Epithelial cell of esophagus (primary cell): Measurements from ENCODE around the gene SLC12A2.

ENCODE experiments used
- DNase-seq: peaks from one replicate; pipeline ENCODE4 v3.0.0; 2010; ENCODE audit warnings: low read depth
- H3K4me3 ChIP-seq: 2 replicates; pipeline ENCODE4 v1.5.1; 2011; ENCODE audit warnings: mild to moderate bottlenecking, low read length, control low read depth
- CTCF ChIP-seq: IDR thresholded peaks from 2 replicates; pipeline ENCODE4 v1.5.1; 2011; ENCODE audit warnings: low read depth, mild to moderate bottlenecking, low read length, control low read depth, inconsistent platforms; ENCODE audit not compliant: insufficient read depth; ENCODE audit errors: missing control alignments

Gene SLC12A2

DNA sequence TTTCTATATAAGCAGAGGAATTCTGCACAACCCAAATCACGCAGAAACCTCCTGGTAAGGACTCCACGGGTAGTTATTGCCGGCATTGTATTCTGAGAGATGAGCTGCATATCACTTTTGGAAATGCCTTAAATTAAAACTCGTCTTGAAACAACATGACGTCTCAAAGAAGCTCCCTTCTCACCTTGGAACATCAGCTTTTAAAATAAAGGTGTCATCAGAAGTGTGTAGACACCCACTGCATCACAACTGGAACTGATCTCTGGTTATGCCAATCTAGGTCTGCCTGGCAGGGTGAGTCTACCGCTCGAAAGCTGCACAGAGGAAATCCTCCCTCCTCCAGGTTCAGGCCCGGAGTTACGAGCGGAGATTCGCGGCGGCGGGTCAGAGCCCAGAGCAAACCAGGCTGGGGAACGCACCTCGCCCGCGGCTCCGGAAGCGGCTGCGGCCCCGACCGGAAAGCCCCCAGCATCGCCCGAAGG is 974 bp upstream of the SLC12A2 start:
- H3K4me3 ChIP-seq = peak overlapping the region; percentile 77
- TF ChIP-seq CTCF = no peak
- DNase-seq = no peak

DNA sequence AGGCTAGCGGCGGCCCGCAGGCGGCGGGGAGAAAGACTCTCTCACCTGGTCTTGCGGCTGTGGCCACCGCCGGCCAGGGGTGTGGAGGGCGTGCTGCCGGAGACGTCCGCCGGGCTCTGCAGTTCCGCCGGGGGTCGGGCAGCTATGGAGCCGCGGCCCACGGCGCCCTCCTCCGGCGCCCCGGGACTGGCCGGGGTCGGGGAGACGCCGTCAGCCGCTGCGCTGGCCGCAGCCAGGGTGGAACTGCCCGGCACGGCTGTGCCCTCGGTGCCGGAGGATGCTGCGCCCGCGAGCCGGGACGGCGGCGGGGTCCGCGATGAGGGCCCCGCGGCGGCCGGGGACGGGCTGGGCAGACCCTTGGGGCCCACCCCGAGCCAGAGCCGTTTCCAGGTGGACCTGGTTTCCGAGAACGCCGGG is 253 bp downstream of the SLC12A2 start:
- TF ChIP-seq CTCF = peak; percentile 1
- DNase-seq = no peak
- H3K4me3 ChIP-seq = peak overlapping the region; percentile 70

- no peak for TF ChIP-seq CTCF
- H3K4me3 ChIP-seq = peak overlapping the region; percentile 70
- peak; percentile 62 for DNase-seq
Measured at GRCh38 chr5:128084228-128085167, 932 bp downstream of the SLC12A2 start.

DNA sequence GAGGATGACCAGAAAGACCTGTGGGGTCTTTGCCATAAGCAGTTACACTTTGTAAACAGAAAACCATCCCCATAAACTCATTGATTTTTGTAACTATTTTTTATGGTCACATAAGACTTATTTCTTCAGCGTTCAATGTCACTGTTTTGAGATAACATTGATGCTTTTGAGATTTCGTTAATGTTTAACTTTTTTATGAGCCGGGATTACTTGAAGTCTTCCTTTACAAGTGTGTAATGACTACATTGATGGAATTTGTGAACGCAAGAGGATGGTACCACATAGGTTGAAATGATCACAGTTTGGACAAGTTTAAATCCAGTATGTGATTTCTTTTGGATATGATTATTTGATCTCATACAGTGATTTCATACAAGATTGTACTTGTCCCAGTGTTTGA is 1.8 kb downstream of the SLC12A2 start:
- H3K4me3 ChIP-seq = peak overlapping the region; percentile 70
- DNase-seq = peak; percentile 6
- no peak for TF ChIP-seq CTCF

DNA sequence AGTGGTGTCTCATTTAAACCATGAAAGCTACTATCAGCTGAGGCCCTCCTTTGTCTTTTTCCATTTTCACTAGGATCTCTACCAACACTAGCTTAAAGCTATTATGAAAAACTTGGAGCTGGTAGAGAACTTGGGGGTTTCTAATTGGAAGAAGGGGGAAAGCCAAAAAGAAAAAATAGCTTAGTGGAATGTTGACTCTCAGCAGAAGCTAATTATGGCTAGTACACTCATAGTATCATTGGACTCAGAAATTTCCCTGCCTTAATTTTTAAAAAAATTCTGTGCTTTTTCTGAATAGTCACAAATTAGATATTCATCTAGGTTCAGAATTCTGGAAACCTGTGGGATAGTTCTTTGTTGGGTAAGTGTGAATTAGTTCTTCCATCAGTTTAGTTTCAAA is 8.0 kb downstream of the SLC12A2 start:
- no peak overlapping the region for H3K4me3 ChIP-seq
- DNase-seq = no peak
- TF ChIP-seq CTCF = no peak

GRCh38 chr5:128092144-128092543 is 8.6 kb downstream of the SLC12A2 start:
- no peak for TF ChIP-seq CTCF
- no peak overlapping the region for H3K4me3 ChIP-seq
- no peak for DNase-seq
